ENCODE data around the gene LCN12. TPM values are rescaled to one million over a fixed set of nuclear protein-coding genes. Genes with fewer than 3 reads are reported as not detected.
A peak's percentile ranks its signal among the peaks of the same experiment; 100 is the strongest.

The LCN12 gene
- total RNA-seq, 1 donor from 2014 or later: 7.8 TPM

GRCh38 chr9:136946228-136947027 lies 5.6 kb upstream of the LCN12 start:
- no peak for TF ChIP-seq CTCF (IDR thresholded peaks at IDR 0.05; ENCODE audit: borderline replicate concordance)
- Histone ChIP-seq H3K36me3 (peaks cover 19% of the 10 kb centered on the region), H3K27ac (replicated peaks) (no peak overlapping the region), H3K4me3 (no peak overlapping the region), H3K9me3 (replicated peaks) (no peaks in the 10 kb centered on the region), H3K4me1 (peaks cover 75% of the 10 kb centered on the region), H3K27me3 (ENCODE audit: low read depth) (no peaks in the 10 kb centered on the region)
- DNase-seq: no peak
- intact Hi-C loops (cut with micrococcal nuclease): no loop called here

GRCh38 chr9:136947028-136947891 lies 4.8 kb upstream of the LCN12 start:
- Histone ChIP-seq H3K4me1 (peaks cover 77% of the 10 kb centered on the region), H3K4me3 (no peak overlapping the region), H3K27ac (replicated peaks) (peak overlapping the region; percentile 94), H3K36me3 (peaks cover 11% of the 10 kb centered on the region), H3K27me3 (ENCODE audit: low read depth) (no peaks in the 10 kb centered on the region), H3K9me3 (replicated peaks) (no peaks in the 10 kb centered on the region)
- intact Hi-C loops (cut with micrococcal nuclease): no loop called here
- TF ChIP-seq CTCF (IDR thresholded peaks at IDR 0.05; ENCODE audit: borderline replicate concordance): no peak
- DNase-seq: no peak

GRCh38 chr9:136947955-136948510 lies 4.0 kb upstream of the LCN12 start:
- Histone ChIP-seq H3K4me1 (peaks cover 75% of the 10 kb centered on the region), H3K36me3 (peaks cover 3% of the 10 kb centered on the region), H3K27me3 (ENCODE audit: low read depth) (no peaks in the 10 kb centered on the region), H3K9me3 (replicated peaks) (no peaks in the 10 kb centered on the region), H3K4me3 (no peak overlapping the region), H3K27ac (replicated peaks) (peak overlapping the region; percentile 94)
- peak; percentile 79 for TF ChIP-seq CTCF (IDR thresholded peaks at IDR 0.05; ENCODE audit: borderline replicate concordance)
- intact Hi-C loops (cut with micrococcal nuclease): no loop called here
- peak; percentile 71 for DNase-seq

- peaks cover 64% of the 10 kb centered on the region for H3K4me1 ChIP-seq
- H3K4me3 ChIP-seq: peak overlapping the region; percentile 79
- peak overlapping the region; percentile 94 for H3K27ac ChIP-seq (replicated peaks)
- no peak for TF ChIP-seq CTCF (IDR thresholded peaks at IDR 0.05; ENCODE audit: borderline replicate concordance)
- no peaks in the 10 kb centered on the region for H3K9me3 ChIP-seq (replicated peaks)
- H3K36me3 ChIP-seq: no peaks in the 10 kb centered on the region
- no peak for DNase-seq
- intact Hi-C loops (cut with micrococcal nuclease): no loop called here
- H3K27me3 ChIP-seq (ENCODE audit: low read depth): no peaks in the 10 kb centered on the region
These were observed 2.7 kb upstream of the LCN12 start for GRCh38 chr9:136949239-136949816.

Data from left ventricle myocardium inferior (tissue), 1 donor.